ENCODE measurements around the gene APOBR.
"Not testable (repeated sequence)": the region's sequence is repeated elsewhere in the genome, so short reads cannot be mapped to it uniquely, and the experiment has no call there.

The APOBR gene

DNA sequence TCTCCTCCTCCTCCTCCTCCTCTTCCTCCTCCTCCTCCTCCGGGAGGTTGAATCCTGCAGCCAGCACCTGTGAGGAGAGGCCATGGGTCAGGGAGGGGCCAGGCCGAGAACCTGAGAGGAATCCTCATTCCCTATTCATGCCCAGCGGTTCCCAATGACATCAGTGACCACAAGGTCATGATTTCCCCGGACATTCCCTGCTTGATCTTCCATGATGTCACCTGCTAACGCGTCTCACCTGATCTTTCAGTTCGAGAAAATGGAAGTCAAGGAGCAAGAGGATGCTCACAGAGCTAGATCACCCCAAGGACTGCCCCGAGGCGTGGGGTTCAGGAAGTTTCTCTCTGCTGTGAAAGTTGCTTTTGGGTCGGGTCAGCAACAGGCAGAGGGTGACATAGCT is 5.4 kb downstream of the APOBR start:
- DNase-seq = no peak

DNA sequence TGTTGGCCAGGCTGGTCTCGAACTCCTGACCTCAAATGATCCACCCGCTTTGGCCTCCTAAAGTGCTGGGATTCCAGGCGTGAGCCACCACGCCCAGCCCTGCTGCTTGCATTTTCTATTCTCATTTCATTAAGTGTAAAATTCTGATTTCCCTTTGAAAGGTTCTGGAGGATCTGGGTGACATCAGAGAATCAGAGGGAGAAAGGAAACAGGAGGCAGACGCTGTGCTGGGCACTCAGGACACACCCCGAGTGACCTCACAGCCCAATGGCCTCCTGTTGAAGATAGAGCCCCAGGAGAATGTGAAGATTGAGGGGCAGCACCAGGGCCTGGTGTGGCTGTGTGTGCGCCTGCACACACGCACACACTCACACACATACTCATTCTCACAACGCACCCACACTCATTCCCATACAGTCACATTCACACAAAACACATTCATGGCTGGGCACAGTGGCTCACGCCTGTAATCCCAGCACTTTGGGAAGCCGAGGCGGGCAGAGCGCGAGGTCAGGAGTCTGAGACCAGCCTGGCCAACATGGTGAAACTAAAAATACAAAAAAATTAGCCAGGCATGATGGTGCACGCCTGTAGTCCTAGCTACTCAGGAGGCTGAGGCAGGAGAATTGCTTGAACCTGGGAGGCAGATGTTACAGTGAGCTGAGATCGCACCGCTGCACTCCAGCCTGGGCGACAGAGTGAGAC is 6.2 kb downstream of the APOBR start:
- DNase-seq = not testable (repeated sequence)

- DNase-seq = no peak
Measured at GRCh38 chr16:28501258-28502232, 7.1 kb downstream of the APOBR start.

DNA sequence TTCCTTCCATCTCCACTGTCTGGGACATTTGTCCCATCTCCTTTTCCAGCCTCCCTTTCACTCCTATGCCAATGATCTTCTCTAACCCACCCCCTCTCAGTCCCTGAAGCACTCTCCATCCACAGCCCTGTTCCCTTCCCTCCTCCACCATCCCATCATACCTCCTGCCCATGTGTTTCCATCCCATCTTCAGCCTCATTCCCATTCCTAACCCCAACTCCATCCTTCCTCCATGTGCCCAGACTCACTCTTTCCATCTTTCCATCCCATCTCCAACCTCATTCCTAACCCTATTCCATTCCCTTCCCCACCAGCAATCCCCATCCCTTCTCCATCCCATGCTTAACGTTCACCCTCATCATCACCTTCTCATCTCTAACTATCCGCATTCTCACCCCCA is 7.8 kb downstream of the APOBR start:
- DNase-seq = no peak

DNA sequence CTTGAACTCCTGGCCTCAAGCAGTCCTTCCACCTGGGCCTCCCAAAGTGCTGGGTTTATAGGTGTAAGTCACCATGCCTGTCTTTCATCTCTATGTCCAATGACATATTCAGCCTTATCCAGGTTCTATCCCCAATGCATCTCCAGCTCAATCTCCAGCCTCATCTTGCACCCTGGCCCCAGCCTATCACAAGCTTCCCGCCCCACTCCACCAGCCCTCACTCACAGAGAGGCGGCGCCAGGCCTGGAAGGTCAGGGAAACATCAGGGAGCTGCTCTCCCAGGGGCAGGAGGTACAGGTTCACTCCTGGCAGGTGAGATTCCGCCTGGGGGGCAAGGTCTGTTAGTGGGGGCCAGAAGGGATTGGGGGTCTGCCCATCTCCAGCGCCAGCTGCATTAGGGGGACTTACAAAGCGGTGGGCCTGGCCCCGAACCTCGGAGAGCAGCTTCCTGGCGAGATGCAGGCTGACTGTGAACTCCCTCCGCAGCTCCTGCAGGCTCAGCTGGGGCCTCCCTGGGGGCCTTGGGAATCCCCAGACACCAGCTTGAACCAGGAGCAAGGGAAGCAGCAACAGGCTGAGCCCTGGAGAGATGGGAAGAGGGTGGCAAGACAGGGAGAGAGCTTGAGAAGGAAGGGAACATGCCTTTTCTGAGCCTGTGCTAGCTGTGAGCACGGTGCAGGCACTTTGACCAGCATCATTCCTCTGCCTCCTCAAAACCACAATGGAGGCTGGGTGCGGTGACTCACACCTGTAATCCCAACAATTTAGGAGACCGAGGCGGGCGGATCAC is 9.2 kb downstream of the APOBR start:
- no peak for DNase-seq

GRCh38 chr16:28504707-28505404 is 10.4 kb downstream of the APOBR start:
- no peak for DNase-seq

- DNase-seq = no peak
Measured at GRCh38 chr16:28505489-28506137, 11.2 kb downstream of the APOBR start.

GRCh38 chr16:28511031-28511430 is 16.6 kb downstream of the APOBR start:
- no peak for DNase-seq

GRCh38 chr16:28511801-28512789 is 17.7 kb downstream of the APOBR start:
- no peak for DNase-seq

DNA sequence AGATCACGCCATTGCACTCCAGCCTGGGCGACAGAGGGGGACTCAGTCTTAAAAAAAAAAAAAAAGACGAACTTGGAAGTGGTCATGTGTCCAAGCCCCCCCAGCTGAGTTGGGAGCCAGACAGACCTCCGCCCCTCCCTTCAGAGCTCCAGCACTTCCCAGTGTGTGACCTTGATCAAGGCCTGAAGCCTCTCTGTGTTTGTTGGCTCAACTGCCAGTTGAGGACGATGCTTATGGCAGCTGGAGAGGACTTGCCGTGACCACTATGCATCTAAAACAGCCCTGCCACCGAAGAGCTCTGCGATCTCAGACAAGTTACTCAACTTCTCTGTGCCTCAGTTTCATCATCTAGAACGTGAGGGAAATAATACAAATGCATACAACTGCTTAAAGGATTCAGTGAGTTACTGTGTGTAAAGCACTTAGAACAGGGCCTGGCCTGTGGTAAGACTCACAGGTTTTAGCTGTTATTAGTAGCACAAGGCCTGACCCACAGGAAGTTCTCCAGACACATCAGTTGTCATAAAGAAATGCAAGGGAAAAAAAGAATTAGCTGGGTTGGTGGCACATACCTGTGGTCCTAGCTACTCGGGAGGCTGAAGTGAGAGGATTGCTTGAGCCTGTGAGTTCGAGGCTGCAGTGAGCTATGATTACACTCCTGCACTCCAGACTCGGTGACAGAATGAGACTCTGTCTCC is 19.2 kb downstream of the APOBR start:
- DNase-seq = no peak

GRCh38 chr16:28514246-28514645 is 19.8 kb downstream of the APOBR start:
- no peak for DNase-seq

GRCh38 chr16:28520672-28521071 is 26.2 kb downstream of the APOBR start:
- no peak for DNase-seq

DNA sequence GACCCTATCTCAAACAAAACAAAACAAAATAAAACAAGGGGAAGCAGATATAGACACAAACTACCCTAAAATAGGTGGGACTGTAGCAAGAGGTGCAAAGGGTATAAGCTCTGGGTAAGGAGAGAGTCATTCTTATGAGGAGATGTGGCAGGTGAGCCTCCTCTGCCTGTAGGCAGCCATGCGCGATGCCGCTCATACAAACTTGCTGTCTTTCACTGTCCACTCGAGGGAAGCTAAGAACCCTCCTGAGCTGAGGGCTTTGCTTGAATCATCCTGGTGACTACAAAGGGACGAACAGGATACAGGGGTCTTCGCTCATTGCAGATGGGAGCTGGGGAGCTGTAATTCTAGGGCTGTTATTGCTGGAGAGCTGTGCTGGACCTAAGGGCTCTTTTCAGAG is 27.0 kb downstream of the APOBR start:
- no peak for DNase-seq

DNA sequence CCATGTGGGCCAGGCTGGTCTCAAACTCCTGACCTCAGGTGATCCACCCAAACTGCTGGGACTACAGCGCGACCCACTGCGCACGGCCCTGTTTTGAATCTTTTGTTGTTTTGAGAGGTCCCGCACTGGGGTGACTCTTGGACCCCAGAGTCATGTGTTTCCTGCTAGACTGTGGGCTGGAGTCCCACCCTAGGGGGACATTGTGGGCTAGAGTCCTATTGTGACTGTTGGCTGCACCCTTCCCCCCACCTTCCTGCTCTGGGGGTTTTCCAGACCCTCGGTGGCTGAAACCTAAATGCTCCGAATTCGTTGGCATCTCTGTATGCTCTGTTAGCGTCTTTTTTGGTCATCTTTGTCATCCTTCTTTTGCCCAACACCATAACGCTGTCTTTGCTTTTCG is 28.3 kb downstream of the APOBR start:
- DNase-seq = no peak

DNA sequence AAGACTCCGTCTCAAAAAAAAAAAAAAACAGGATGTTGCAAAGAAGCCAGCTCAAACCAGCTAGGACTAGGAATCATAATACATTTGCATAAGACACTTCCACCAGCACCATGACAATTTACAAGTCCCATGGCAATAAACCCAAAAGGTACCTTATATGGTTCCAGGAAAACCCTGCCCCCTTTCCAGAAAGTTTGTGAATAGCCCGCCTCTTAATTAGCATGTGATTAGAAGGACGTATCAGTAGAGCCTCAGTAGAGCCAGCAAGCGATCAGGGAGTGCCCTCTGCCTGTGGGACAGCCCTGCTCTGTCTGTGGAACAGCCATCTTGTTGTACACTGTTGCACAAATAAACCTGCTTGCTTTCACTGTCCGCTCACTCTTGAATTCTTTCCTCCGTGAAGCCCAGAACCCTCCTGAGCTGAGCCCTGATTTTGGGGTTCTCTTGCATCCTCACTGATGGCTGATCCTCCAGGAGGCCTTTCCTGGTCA is 30.3 kb downstream of the APOBR start:
- DNase-seq = no peak

DNA sequence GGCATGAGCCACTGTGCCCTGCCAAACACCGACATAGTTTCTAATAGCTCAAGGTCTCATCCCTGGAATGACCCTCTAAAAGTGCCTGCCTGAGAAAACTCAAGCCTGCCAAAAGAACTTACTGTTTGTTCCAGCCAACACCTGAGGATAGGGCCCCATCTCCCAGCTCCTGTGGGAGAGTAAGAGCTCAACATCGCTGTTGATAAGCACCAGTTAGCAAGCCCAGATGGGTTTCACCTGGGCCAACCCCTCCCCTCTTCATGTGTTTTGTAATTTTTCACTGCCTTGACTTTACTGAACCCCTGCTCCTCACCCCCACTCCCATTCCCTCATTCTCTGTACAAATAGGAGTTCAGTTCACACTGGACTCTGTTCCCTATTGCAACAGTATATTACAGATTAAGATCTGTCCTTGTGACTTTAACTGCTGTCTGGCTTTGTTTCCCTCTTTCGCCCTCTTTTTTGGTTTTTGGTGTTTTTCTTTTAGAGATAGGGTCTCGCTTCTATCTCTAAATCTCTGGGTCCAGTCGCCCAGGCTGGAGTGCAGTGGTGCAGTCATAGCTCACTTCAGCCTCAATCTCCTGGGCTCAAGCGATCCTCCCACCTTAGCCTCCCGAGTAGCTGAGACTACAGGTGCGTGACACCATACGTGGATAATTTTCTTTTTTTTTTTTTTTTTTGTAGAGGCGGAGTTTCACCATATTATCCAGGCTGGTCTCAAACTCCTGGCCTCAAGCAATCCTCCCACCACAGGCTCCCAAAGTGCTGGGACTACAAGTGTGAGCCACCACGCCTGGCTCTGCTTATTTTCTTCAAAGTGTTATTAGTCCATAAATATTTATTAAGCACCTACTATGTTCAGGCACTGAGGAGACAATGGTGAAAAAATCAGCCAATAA is 32.0 kb downstream of the APOBR start:
- no peak for DNase-seq

DNA sequence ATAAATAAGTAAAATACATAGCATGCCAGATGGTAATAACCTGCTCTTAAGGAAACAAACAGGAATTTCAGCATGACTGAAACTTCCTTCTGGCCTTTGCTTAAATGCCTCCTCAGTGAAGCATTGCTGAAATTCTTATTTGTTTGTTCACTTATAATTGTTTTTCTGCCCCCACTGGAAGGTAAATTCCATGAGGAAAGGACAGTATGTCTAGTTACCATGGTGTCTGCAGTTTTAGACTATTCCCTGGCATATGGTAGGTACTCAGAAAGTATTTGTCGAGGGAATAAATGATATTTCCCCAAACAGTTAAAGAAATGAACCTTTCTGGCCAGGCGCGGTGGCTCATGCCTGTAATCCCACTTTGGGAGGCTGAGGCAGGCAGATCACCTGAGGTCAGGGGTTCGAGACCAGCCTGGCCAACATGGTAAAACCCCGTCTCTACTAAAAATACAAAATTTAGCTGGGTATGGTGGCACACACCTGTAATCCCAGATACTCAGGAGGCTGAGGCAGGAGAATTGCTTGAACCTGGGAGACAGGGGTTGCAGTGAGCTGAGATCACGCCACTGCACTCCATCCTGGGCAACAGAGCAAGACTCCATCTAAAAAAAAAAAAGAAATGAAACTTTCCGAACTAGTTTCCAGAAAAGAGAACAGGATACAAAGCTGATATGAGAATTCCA is 32.8 kb downstream of the APOBR start:
- not testable (repeated sequence) for DNase-seq

DNA sequence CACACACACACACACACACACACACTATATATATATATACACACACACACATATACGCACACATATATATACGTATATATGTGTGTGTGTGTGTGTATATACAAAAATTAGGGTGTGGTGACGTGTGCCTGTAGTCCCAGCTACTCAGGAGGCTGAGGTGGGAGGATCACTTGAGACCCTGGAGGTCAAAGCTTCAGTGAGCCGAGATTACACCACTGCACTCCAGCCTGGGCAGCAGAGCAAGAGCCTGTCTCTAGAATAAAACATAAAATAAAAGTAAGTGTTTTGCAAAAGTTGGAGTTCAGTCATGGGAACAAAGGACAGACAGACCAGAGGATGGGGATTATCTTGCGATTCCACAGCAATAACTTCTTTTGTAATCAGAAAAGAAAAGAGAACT is 33.5 kb downstream of the APOBR start:
- no peak for DNase-seq
